ENCODE data around the gene TBC1D5.

The TBC1D5 gene

GRCh38 chr3:17176757-17177156, 565.7 kb downstream of the TBC1D5 start:
- Histone ChIP-seq H3K4me1 (ENCODE audit: control insufficient read depth, low read depth, low read length) (no peaks in the 10 kb centered on the region), H3K9me3 (ENCODE audit: control insufficient read depth, low read depth, low read length) (no peaks in the 10 kb centered on the region), H3K27ac (ENCODE audit: low read length) (no peak overlapping the region), H3K9ac (ENCODE audit: low read length) (no peak overlapping the region), H3K4me3 (ENCODE audit: low read length) (no peak overlapping the region), H3K27me3 (ENCODE audit: control insufficient read depth, insufficient read depth, low read length) (no peaks in the 10 kb centered on the region), H3K36me3 (ENCODE audit: control insufficient read depth, low read depth, low read length) (no peaks in the 10 kb centered on the region)

GRCh38 chr3:17175187-17175807, 567.1 kb downstream of the TBC1D5 start:
- Histone ChIP-seq H3K9ac (ENCODE audit: low read length) (no peak overlapping the region), H3K4me1 (ENCODE audit: control insufficient read depth, low read depth, low read length) (no peaks in the 10 kb centered on the region), H3K36me3 (ENCODE audit: control insufficient read depth, low read depth, low read length) (no peaks in the 10 kb centered on the region), H3K9me3 (ENCODE audit: control insufficient read depth, low read depth, low read length) (no peaks in the 10 kb centered on the region), H3K4me3 (ENCODE audit: low read length) (no peak overlapping the region), H3K27ac (ENCODE audit: low read length) (no peak overlapping the region), H3K27me3 (ENCODE audit: control insufficient read depth, insufficient read depth, low read length) (no peaks in the 10 kb centered on the region)

- H3K36me3 ChIP-seq (ENCODE audit: control insufficient read depth, low read depth, low read length) = no peaks in the 10 kb centered on the region
- no peaks in the 10 kb centered on the region for H3K27me3 ChIP-seq (ENCODE audit: control insufficient read depth, insufficient read depth, low read length)
- no peak overlapping the region for H3K4me3 ChIP-seq (ENCODE audit: low read length)
- no peak overlapping the region for H3K27ac ChIP-seq (ENCODE audit: low read length)
- no peak overlapping the region for H3K9ac ChIP-seq (ENCODE audit: low read length)
- H3K4me1 ChIP-seq (ENCODE audit: control insufficient read depth, low read depth, low read length) = no peaks in the 10 kb centered on the region
- H3K9me3 ChIP-seq (ENCODE audit: control insufficient read depth, low read depth, low read length) = no peaks in the 10 kb centered on the region
Observed at GRCh38 chr3:17166369-17166768, 576.1 kb downstream of the TBC1D5 start.

GRCh38 chr3:17162116-17162515, 580.3 kb downstream of the TBC1D5 start:
- H3K9me3 ChIP-seq (ENCODE audit: control insufficient read depth, low read depth, low read length) = no peaks in the 10 kb centered on the region

GRCh38 chr3:17160597-17160996, 581.8 kb downstream of the TBC1D5 start:
- Histone ChIP-seq H3K4me1 (ENCODE audit: control insufficient read depth, low read depth, low read length) (no peaks in the 10 kb centered on the region), H3K9me3 (ENCODE audit: control insufficient read depth, low read depth, low read length) (no peaks in the 10 kb centered on the region), H3K36me3 (ENCODE audit: control insufficient read depth, low read depth, low read length) (no peaks in the 10 kb centered on the region)

More at GRCh38 chr3:17162116-17162515, 580.3 kb downstream of the TBC1D5 start:
- Histone ChIP-seq H3K27ac (ENCODE audit: low read length) (no peak overlapping the region), H3K4me1 (ENCODE audit: control insufficient read depth, low read depth, low read length) (no peaks in the 10 kb centered on the region), H3K36me3 (ENCODE audit: control insufficient read depth, low read depth, low read length) (no peaks in the 10 kb centered on the region), H3K27me3 (ENCODE audit: control insufficient read depth, insufficient read depth, low read length) (no peaks in the 10 kb centered on the region), H3K9ac (ENCODE audit: low read length) (no peak overlapping the region), H3K4me3 (ENCODE audit: low read length) (no peak overlapping the region)

GRCh38 chr3:17158941-17159682, 583.3 kb downstream of the TBC1D5 start:
- Histone ChIP-seq H3K36me3 (ENCODE audit: control insufficient read depth, low read depth, low read length) (no peaks in the 10 kb centered on the region), H3K4me3 (ENCODE audit: low read length) (no peak overlapping the region)

More at GRCh38 chr3:17160597-17160996, 581.8 kb downstream of the TBC1D5 start:
- Histone ChIP-seq H3K9ac (ENCODE audit: low read length) (no peak overlapping the region), H3K27me3 (ENCODE audit: control insufficient read depth, insufficient read depth, low read length) (no peaks in the 10 kb centered on the region), H3K27ac (ENCODE audit: low read length) (no peak overlapping the region), H3K4me3 (ENCODE audit: low read length) (no peak overlapping the region)

GRCh38 chr3:17157713-17158112, 584.7 kb downstream of the TBC1D5 start:
- Histone ChIP-seq H3K27me3 (ENCODE audit: control insufficient read depth, insufficient read depth, low read length) (no peaks in the 10 kb centered on the region), H3K27ac (ENCODE audit: low read length) (no peak overlapping the region), H3K4me1 (ENCODE audit: control insufficient read depth, low read depth, low read length) (no peaks in the 10 kb centered on the region), H3K9ac (ENCODE audit: low read length) (no peak overlapping the region), H3K36me3 (ENCODE audit: control insufficient read depth, low read depth, low read length) (no peaks in the 10 kb centered on the region), H3K4me3 (ENCODE audit: low read length) (no peak overlapping the region), H3K9me3 (ENCODE audit: control insufficient read depth, low read depth, low read length) (no peaks in the 10 kb centered on the region)

More at GRCh38 chr3:17158941-17159682, 583.3 kb downstream of the TBC1D5 start:
- no peak overlapping the region for H3K27ac ChIP-seq (ENCODE audit: low read length)
- H3K27me3 ChIP-seq (ENCODE audit: control insufficient read depth, insufficient read depth, low read length) = no peaks in the 10 kb centered on the region
- H3K4me1 ChIP-seq (ENCODE audit: control insufficient read depth, low read depth, low read length) = no peaks in the 10 kb centered on the region
- H3K9me3 ChIP-seq (ENCODE audit: control insufficient read depth, low read depth, low read length) = no peaks in the 10 kb centered on the region
- H3K9ac ChIP-seq (ENCODE audit: low read length) = no peak overlapping the region

GRCh38 chr3:17156864-17157263, 585.6 kb downstream of the TBC1D5 start:
- Histone ChIP-seq H3K4me3 (ENCODE audit: low read length) (no peak overlapping the region), H3K27me3 (ENCODE audit: control insufficient read depth, insufficient read depth, low read length) (no peaks in the 10 kb centered on the region), H3K9ac (ENCODE audit: low read length) (no peak overlapping the region), H3K4me1 (ENCODE audit: control insufficient read depth, low read depth, low read length) (no peaks in the 10 kb centered on the region), H3K36me3 (ENCODE audit: control insufficient read depth, low read depth, low read length) (no peaks in the 10 kb centered on the region), H3K27ac (ENCODE audit: low read length) (no peak overlapping the region), H3K9me3 (ENCODE audit: control insufficient read depth, low read depth, low read length) (no peaks in the 10 kb centered on the region)

GRCh38 chr3:17155951-17156350, 586.5 kb downstream of the TBC1D5 start:
- no peaks in the 10 kb centered on the region for H3K36me3 ChIP-seq (ENCODE audit: control insufficient read depth, low read depth, low read length)
- no peaks in the 10 kb centered on the region for H3K4me1 ChIP-seq (ENCODE audit: control insufficient read depth, low read depth, low read length)
- H3K27ac ChIP-seq (ENCODE audit: low read length) = no peak overlapping the region
- H3K9me3 ChIP-seq (ENCODE audit: control insufficient read depth, low read depth, low read length) = no peaks in the 10 kb centered on the region
- H3K27me3 ChIP-seq (ENCODE audit: control insufficient read depth, insufficient read depth, low read length) = no peaks in the 10 kb centered on the region
- H3K4me3 ChIP-seq (ENCODE audit: low read length) = no peak overlapping the region
- no peak overlapping the region for H3K9ac ChIP-seq (ENCODE audit: low read length)

- Histone ChIP-seq H3K27ac (ENCODE audit: low read length) (no peak overlapping the region), H3K9me3 (ENCODE audit: control insufficient read depth, low read depth, low read length) (no peaks in the 10 kb centered on the region), H3K4me3 (ENCODE audit: low read length) (no peak overlapping the region), H3K4me1 (ENCODE audit: control insufficient read depth, low read depth, low read length) (no peaks in the 10 kb centered on the region), H3K36me3 (ENCODE audit: control insufficient read depth, low read depth, low read length) (no peaks in the 10 kb centered on the region), H3K9ac (ENCODE audit: low read length) (no peak overlapping the region), H3K27me3 (ENCODE audit: control insufficient read depth, insufficient read depth, low read length) (no peaks in the 10 kb centered on the region)
Observed at GRCh38 chr3:17154941-17155340, 587.5 kb downstream of the TBC1D5 start.

- H3K9ac ChIP-seq (ENCODE audit: low read length) = no peak overlapping the region
- no peaks in the 10 kb centered on the region for H3K27me3 ChIP-seq (ENCODE audit: control insufficient read depth, insufficient read depth, low read length)
- H3K4me1 ChIP-seq (ENCODE audit: control insufficient read depth, low read depth, low read length) = no peaks in the 10 kb centered on the region
- H3K9me3 ChIP-seq (ENCODE audit: control insufficient read depth, low read depth, low read length) = no peaks in the 10 kb centered on the region
- no peak overlapping the region for H3K4me3 ChIP-seq (ENCODE audit: low read length)
- H3K27ac ChIP-seq (ENCODE audit: low read length) = no peak overlapping the region
- H3K36me3 ChIP-seq (ENCODE audit: control insufficient read depth, low read depth, low read length) = no peaks in the 10 kb centered on the region
Observed at GRCh38 chr3:17154221-17154620, 588.2 kb downstream of the TBC1D5 start.

- Histone ChIP-seq H3K9me3 (ENCODE audit: control insufficient read depth, low read depth, low read length) (no peaks in the 10 kb centered on the region), H3K27me3 (ENCODE audit: control insufficient read depth, insufficient read depth, low read length) (no peaks in the 10 kb centered on the region), H3K27ac (ENCODE audit: low read length) (no peak overlapping the region), H3K4me1 (ENCODE audit: control insufficient read depth, low read depth, low read length) (no peaks in the 10 kb centered on the region), H3K9ac (ENCODE audit: low read length) (no peak overlapping the region), H3K4me3 (ENCODE audit: low read length) (no peak overlapping the region), H3K36me3 (ENCODE audit: control insufficient read depth, low read depth, low read length) (no peaks in the 10 kb centered on the region)
Observed at GRCh38 chr3:17153209-17153608, 589.2 kb downstream of the TBC1D5 start.
